ENCODE data around the gene LOXL3. TPM values are rescaled to one million over a fixed set of nuclear protein-coding genes. Genes with fewer than 3 reads are reported as not detected.
A peak's percentile ranks its signal among the peaks of the same experiment; 100 is the strongest.

The LOXL3 gene
- total and polyA plus RNA-seq, 7 donors, result 0.62 to 2.3 (median 0.99) TPM

DNA sequence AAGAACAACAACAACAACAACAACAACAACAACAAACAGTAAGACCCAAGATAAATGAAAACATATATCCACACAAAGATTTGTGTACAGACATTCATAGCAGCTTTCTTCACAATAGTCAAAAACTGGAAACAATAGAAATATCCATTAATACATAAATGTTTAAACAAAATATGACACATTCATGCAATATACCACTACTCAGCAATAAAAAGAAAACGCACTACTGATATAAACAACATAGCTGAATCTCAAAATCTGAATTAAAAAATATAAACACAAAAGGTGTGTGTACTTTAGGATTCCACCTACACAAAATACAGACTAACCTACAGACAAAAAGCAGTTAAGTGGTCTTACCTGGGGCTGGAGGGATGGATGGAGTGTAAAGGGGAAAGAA lies 42.8 kb upstream of the LOXL3 start:
- no peak for DNase-seq
- no peak for ATAC-seq
- WGBS, 3 donors, result 61 to 81% (median 78%) methylated on average over 1 of the region's 1 CpG
- no peaks in the 10 kb centered on the region for H3K9me3 ChIP-seq
- H3K27ac ChIP-seq, result no peak overlapping the region
- intact Hi-C loops (cut with DNase I), result no loop called here
- H3K27me3 ChIP-seq (ENCODE audit: insufficient read depth in 3 of 3, low read length in 2 of 3), result peaks cover 0 to 11% (median 6%) of the 10 kb centered on the region in 3 donors
- H3K36me3 ChIP-seq (ENCODE audit: insufficient read depth in 1 of 2, low read depth in 1 of 2), result no peaks in the 10 kb centered on the region
- TF ChIP-seq, protein P1, sequence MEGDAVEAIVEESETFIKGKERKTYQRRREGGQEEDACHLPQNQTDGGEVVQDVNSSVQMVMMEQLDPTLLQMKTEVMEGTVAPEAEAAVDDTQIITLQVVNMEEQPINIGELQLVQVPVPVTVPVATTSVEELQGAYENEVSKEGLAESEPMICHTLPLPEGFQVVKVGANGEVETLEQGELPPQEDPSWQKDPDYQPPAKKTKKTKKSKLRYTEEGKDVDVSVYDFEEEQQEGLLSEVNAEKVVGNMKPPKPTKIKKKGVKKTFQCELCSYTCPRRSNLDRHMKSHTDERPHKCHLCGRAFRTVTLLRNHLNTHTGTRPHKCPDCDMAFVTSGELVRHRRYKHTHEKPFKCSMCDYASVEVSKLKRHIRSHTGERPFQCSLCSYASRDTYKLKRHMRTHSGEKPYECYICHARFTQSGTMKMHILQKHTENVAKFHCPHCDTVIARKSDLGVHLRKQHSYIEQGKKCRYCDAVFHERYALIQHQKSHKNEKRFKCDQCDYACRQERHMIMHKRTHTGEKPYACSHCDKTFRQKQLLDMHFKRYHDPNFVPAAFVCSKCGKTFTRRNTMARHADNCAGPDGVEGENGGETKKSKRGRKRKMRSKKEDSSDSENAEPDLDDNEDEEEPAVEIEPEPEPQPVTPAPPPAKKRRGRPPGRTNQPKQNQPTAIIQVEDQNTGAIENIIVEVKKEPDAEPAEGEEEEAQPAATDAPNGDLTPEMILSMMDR (IDR thresholded peaks at IDR 0.05), result no peak
- no peaks in the 10 kb centered on the region for H3K4me1 ChIP-seq
- H3K4me3 ChIP-seq, result no peak overlapping the region

DNA sequence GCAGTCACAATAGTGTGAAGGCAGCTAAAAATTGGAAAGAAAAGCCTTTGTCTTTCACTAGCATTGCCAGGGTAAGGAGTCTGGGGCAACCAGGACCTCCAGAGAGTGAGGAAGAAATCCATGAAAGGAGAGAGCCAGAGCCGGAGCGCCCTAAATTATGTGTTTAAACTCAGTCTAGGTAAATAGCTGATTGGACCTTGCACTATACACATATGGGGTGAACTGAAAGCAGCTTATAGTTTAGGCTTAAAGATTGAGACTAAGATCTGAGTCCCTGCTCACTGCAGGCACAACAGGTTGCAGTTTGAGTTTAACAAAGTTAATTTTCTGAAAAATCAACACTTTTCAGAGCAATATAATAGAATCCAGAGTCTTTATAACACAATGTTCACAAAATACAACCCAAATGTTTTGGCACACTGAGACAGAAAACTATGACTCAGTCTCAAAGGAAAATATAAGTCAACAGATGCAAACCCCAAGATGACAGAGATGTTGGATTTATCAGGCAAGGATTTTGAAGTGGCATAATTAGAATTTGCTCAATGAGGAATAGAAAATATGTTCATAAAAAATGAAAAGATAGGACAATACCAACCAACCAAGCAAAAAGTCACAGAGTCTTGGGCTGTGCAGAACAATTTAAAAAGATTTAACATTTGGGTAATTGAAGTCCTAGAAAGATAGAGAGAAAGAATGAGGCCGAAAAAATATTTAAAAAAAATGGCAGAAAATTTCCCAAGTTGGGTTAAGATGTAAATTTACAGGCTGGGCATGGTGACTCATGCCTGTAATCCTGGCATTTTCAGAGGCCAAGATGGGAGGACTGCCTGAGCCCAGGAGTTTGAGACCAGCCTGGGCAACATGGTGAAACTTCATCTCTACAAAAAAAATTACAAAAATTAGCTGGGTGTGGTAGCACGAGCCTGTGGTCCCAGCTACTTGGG lies 40.4 kb upstream of the LOXL3 start:
- no peak overlapping the region for H3K27ac ChIP-seq
- TF ChIP-seq, protein P1 (IDR thresholded peaks at IDR 0.05), result no peak
- intact Hi-C loops (cut with DNase I), result no loop called here
- peaks cover 0 to 11% (median 6%) of the 10 kb centered on the region in 3 donors for H3K27me3 ChIP-seq (ENCODE audit: insufficient read depth in 3 of 3, low read length in 2 of 3)
- WGBS, 3 donors, result 73 to 75% (median 74%) methylated on average over 4 of the region's 4 CpGs
- ATAC-seq, result no peak
- no peaks in the 10 kb centered on the region for H3K4me1 ChIP-seq
- H3K4me3 ChIP-seq, result no peak overlapping the region
- no peak for DNase-seq
- H3K36me3 ChIP-seq (ENCODE audit: insufficient read depth in 1 of 2, low read depth in 1 of 2), result no peaks in the 10 kb centered on the region
- H3K9me3 ChIP-seq, result no peaks in the 10 kb centered on the region

DNA sequence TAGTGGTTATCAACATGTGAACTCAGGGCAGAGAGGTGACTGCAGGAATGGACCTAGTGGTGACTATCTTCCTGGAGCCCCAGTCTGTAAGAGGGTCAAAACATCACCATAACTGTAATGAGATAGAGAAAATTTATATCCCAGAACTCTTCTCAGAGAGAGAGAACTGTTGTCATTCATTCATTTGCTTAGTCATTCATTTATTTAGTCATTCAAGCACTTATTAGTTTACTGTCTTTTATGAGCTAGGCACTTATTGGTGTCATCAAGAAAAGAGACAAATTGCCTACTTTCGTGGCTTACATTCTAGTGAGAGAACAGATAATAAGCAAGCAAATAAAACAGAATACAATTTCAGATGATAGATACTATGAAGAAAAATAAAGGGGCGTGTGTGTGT lies 34.9 kb upstream of the LOXL3 start:
- DNase-seq (no peak), ATAC-seq (no peak)
- Histone ChIP-seq H3K4me1 (no peaks in the 10 kb centered on the region), H3K4me3 (no peak overlapping the region), H3K9me3 (no peaks in the 10 kb centered on the region), H3K27ac (no peak overlapping the region), H3K36me3 (ENCODE audit: insufficient read depth in 1 of 2, low read depth in 1 of 2) (no peaks in the 10 kb centered on the region), H3K27me3 (ENCODE audit: insufficient read depth in 3 of 3, low read length in 2 of 3) (peaks cover 0 to 10% (median 3%) of the 10 kb centered on the region in 3 donors)
- WGBS, 3 donors, result 55 to 66% (median 65%) methylated on average over 2 of the region's 2 CpGs
- TF ChIP-seq, protein P1 (IDR thresholded peaks at IDR 0.05), result no peak
- intact Hi-C loops (cut with DNase I), result loop anchor here (1.0 to 5.0 kb wide), 2 partner anchors 105 to 106 kb away; partner anchors contain the start of genes TTC31 (in 2 of the 2) and CCDC142 (in 1 of the 2)

DNA sequence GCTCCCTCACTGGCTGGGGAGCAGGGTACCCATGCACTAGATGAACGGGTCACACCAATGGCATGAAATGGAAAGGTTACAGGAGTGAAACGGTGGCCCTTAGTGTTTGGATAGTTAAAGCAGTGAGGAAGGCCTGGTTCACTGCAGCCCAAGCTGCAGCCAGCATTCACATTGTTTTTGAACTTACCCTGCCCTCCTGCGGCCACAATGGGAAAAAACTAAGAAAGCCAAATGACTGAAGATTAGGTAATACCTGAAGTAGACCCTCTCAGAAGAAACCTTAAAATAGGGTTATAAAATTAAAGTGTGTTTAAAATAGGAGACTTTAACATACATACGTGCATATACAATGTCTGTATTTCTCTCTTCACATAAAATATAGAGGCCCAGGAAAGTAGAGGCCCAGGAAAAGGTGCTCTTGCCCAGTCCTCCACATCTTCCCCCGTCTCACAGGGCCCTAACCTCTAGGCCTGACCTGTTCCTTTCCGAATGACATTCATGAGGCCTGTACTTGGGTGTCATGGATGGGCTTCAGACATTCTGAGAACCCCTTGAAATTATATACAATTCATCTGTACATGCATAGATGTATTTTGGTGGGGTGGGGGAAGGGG lies 34.0 kb upstream of the LOXL3 start:
- Histone ChIP-seq H3K27me3 (ENCODE audit: insufficient read depth in 3 of 3, low read length in 2 of 3) (peaks cover 0 to 2% (median 1%) of the 10 kb centered on the region in 3 donors), H3K27ac (no peak overlapping the region), H3K4me1 (no peaks in the 10 kb centered on the region), H3K4me3 (no peak overlapping the region), H3K36me3 (ENCODE audit: insufficient read depth in 1 of 2, low read depth in 1 of 2) (no peaks in the 10 kb centered on the region), H3K9me3 (no peaks in the 10 kb centered on the region)
- peak; percentile 53 to 68 for DNase-seq
- ATAC-seq, result peak; percentile 56 to 86 (median 79)
- WGBS, 3 donors, result 19 to 23% (median 22%) methylated on average over 6 of the region's 6 CpGs
- intact Hi-C loops (cut with DNase I), result loop anchor here (1.0 to 5.0 kb wide), 2 partner anchors 104 to 105 kb away; partner anchors contain the start of genes TTC31 (in 2 of the 2) and CCDC142 (in 1 of the 2)
- TF ChIP-seq, protein P1 (IDR thresholded peaks at IDR 0.05), result peak; percentile 67
